ENCODE measurements around the gene ADAMTS16. TPM values are rescaled to one million over a fixed set of nuclear protein-coding genes. Genes with fewer than 3 reads are reported as not detected.

Gene ADAMTS16
- total RNA-seq, 1 donor from 2014 or later: 4.1 TPM

DNA sequence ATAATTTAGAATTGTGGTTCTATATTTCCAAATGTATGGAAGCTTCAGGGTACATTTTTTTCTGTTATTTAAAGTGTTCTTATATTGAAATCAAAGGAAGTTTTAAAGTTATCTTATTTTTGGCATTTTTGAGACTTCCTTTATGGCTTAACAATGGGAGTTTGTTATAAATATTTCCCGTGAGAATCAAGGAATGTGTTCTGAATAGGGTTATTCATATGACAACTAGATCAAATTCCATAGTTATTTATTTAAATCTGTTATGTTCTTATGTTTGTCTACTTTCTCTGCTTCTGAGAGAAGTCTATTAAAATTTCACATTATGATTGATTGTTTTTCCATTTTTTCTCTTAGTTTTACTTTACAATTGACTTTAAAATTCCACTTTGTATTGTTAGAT is 135.1 kb downstream of the ADAMTS16 start:
- no peaks in the 10 kb centered on the region for H3K9me3 Mint-ChIP-seq
- no peak overlapping the region for H3K27ac ChIP-seq
- H3K79me2 ChIP-seq (ENCODE audit: low read depth): no peaks in the 10 kb centered on the region
- H2AFZ ChIP-seq (replicated peaks): no peak overlapping the region
- peaks cover 49% of the 10 kb centered on the region for H3K4me1 Mint-ChIP-seq
- H3F3A ChIP-seq (ENCODE audit: low read depth): peaks cover 9% of the 10 kb centered on the region
- no peak overlapping the region for H3K4me2 ChIP-seq
- no peak for TF ChIP-seq EZH2phosphoT487 (IDR thresholded peaks at IDR 0.05)
- TF ChIP-seq, protein P1, sequence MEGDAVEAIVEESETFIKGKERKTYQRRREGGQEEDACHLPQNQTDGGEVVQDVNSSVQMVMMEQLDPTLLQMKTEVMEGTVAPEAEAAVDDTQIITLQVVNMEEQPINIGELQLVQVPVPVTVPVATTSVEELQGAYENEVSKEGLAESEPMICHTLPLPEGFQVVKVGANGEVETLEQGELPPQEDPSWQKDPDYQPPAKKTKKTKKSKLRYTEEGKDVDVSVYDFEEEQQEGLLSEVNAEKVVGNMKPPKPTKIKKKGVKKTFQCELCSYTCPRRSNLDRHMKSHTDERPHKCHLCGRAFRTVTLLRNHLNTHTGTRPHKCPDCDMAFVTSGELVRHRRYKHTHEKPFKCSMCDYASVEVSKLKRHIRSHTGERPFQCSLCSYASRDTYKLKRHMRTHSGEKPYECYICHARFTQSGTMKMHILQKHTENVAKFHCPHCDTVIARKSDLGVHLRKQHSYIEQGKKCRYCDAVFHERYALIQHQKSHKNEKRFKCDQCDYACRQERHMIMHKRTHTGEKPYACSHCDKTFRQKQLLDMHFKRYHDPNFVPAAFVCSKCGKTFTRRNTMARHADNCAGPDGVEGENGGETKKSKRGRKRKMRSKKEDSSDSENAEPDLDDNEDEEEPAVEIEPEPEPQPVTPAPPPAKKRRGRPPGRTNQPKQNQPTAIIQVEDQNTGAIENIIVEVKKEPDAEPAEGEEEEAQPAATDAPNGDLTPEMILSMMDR (IDR thresholded peaks at IDR 0.05): no peak
- TF ChIP-seq EZH2 (IDR thresholded peaks at IDR 0.05): no peak
- peaks cover 24% of the 10 kb centered on the region for H3K4me1 ChIP-seq
- no peaks in the 10 kb centered on the region for H3K27me3 ChIP-seq
- H3K27ac Mint-ChIP-seq: no peak overlapping the region
- no peak overlapping the region for H3K9ac ChIP-seq
- H3K4me3 Mint-ChIP-seq: no peak overlapping the region
- H4K20me1 ChIP-seq (ENCODE audit: low read depth): no peaks in the 10 kb centered on the region
- H3K27me3 Mint-ChIP-seq (ENCODE audit: insufficient read depth, low read depth): peaks cover 2% of the 10 kb centered on the region
- no peaks in the 10 kb centered on the region for H3K36me3 Mint-ChIP-seq
- no peak for DNase-seq (ENCODE audit: low spot score)
- no peaks in the 10 kb centered on the region for H3K9me3 ChIP-seq (ENCODE audit: low read depth)
- H3K36me3 ChIP-seq: no peaks in the 10 kb centered on the region
- H3K4me3 ChIP-seq: no peak overlapping the region

DNA sequence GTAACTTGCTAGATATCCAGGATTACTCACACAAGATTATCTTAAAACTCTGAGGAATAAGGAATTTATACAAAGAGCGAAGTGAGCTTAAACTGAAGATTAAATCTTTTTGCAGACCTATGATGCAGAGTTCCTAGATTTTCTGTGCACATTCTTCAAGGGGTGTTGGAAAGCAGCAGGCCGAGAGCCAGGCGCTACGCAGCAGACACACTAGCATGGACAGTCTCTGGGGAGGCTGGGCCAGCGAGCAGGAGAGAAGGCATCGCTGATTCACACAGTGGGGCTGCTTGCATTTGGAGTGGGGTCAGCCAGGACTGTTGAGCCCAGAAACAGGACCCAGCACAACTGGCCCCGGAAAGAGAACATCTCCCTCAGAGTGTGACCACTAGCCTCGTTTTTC is 136.3 kb downstream of the ADAMTS16 start:
- H3K27me3 Mint-ChIP-seq (ENCODE audit: insufficient read depth, low read depth): no peaks in the 10 kb centered on the region
- no peak overlapping the region for H3K27ac ChIP-seq
- no peak overlapping the region for H3K27ac Mint-ChIP-seq
- no peaks in the 10 kb centered on the region for H4K20me1 ChIP-seq (ENCODE audit: low read depth)
- H3K4me1 ChIP-seq: peaks cover 22% of the 10 kb centered on the region
- no peaks in the 10 kb centered on the region for H3K36me3 ChIP-seq
- TF ChIP-seq EZH2 (IDR thresholded peaks at IDR 0.05) (no peak), EZH2phosphoT487 (IDR thresholded peaks at IDR 0.05) (no peak)
- TF ChIP-seq, protein P1 (IDR thresholded peaks at IDR 0.05): no peak
- no peak overlapping the region for H2AFZ ChIP-seq (replicated peaks)
- H3K9ac ChIP-seq: no peak overlapping the region
- peaks cover 37% of the 10 kb centered on the region for H3K4me1 Mint-ChIP-seq
- no peaks in the 10 kb centered on the region for H3K9me3 ChIP-seq (ENCODE audit: low read depth)
- H3K36me3 Mint-ChIP-seq: no peaks in the 10 kb centered on the region
- H3K27me3 ChIP-seq: no peaks in the 10 kb centered on the region
- H3K79me2 ChIP-seq (ENCODE audit: low read depth): no peaks in the 10 kb centered on the region
- no peaks in the 10 kb centered on the region for H3K9me3 Mint-ChIP-seq
- no peak overlapping the region for H3K4me3 ChIP-seq
- H3K4me3 Mint-ChIP-seq: no peak overlapping the region
- DNase-seq (ENCODE audit: low spot score): no peak
- H3F3A ChIP-seq (ENCODE audit: low read depth): peaks cover 7% of the 10 kb centered on the region
- H3K4me2 ChIP-seq: no peak overlapping the region

DNA sequence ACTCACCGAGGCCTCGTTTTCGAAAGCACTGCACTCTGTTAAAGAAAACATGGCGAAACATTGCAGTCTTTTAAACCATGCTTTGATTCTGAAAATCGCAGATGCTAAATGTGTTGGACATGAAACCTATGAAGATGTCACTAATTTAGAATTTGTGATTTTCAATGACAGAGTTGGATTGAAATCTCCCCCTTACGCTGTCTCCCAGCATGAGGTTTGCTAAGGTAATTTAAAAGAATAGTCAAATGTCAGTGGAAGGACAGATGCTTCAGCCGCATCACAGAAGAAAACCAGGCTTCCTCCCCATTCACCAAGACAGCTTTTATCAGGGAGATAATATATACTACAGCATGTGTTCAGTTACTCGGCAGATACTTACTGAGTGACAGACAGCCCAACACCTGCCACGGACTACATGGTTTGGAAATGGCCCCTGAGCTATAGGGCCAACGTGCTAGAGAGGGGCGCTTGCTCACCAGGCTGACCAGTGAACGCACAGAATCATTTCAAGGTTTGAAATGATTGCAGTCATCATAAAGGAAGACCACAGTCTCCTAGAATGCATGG is 136.9 kb downstream of the ADAMTS16 start:
- H3K4me3 ChIP-seq: no peak overlapping the region
- H3K9me3 Mint-ChIP-seq: no peaks in the 10 kb centered on the region
- no peaks in the 10 kb centered on the region for H3K36me3 ChIP-seq
- no peaks in the 10 kb centered on the region for H3K9me3 ChIP-seq (ENCODE audit: low read depth)
- H3K4me1 Mint-ChIP-seq: peaks cover 31% of the 10 kb centered on the region
- no peak for DNase-seq (ENCODE audit: low spot score)
- no peak overlapping the region for H3K27ac ChIP-seq
- H3K9ac ChIP-seq: no peak overlapping the region
- peaks cover 16% of the 10 kb centered on the region for H3K4me1 ChIP-seq
- H3K4me2 ChIP-seq: no peak overlapping the region
- H3K27ac Mint-ChIP-seq: peak overlapping the region; percentile 28
- no peak overlapping the region for H3K4me3 Mint-ChIP-seq
- H4K20me1 ChIP-seq (ENCODE audit: low read depth): no peaks in the 10 kb centered on the region
- H3K27me3 Mint-ChIP-seq (ENCODE audit: insufficient read depth, low read depth): no peaks in the 10 kb centered on the region
- TF ChIP-seq EZH2phosphoT487 (IDR thresholded peaks at IDR 0.05): no peak
- peaks cover under 1% of the 10 kb centered on the region for H3F3A ChIP-seq (ENCODE audit: low read depth)
- no peaks in the 10 kb centered on the region for H3K27me3 ChIP-seq
- H3K79me2 ChIP-seq (ENCODE audit: low read depth): no peaks in the 10 kb centered on the region
- no peaks in the 10 kb centered on the region for H3K36me3 Mint-ChIP-seq
- no peak overlapping the region for H2AFZ ChIP-seq (replicated peaks)

DNA sequence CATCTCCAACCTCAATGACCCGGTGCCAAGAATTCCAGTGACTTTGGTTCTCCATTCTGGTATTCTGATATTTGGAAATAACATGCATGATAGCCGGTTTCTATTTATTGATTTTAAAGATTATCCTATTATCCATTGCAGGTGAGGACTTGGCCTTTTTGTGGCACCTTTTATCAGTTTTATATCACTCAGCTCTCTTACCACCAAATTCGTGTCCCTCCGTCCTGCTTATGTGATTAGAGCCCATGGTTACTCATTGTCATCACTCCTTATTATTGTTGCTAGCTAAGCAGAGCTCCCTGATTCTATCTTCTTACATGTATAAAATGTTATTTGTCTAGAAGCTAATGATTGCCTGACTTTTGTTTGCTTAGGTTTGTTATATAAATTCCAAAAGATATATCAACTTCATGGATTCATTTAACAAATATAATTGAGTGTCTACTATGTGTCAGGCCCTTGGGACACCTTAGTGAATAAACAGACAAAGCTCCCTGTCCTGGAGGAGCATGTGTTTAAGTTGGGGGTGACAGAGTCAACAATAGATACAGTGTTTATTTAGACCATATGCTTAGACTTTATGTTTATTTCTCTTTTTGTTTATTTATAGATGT is 138.2 kb downstream of the ADAMTS16 start:
- Histone ChIP-seq H3K27ac (no peak overlapping the region), H4K20me1 (ENCODE audit: low read depth) (no peaks in the 10 kb centered on the region), H3K36me3 (no peaks in the 10 kb centered on the region), H3K9me3 (ENCODE audit: low read depth) (no peaks in the 10 kb centered on the region), H3K9ac (no peak overlapping the region), H3K79me2 (ENCODE audit: low read depth) (no peaks in the 10 kb centered on the region), H3K4me2 (no peak overlapping the region), H3K4me1 (peaks cover 11% of the 10 kb centered on the region), H3F3A (ENCODE audit: low read depth) (no peaks in the 10 kb centered on the region), H2AFZ (replicated peaks) (no peak overlapping the region), H3K27me3 (no peaks in the 10 kb centered on the region), H3K4me3 (no peak overlapping the region)
- no peak for DNase-seq (ENCODE audit: low spot score)
- Mint-ChIP-seq H3K4me3 (no peak overlapping the region), H3K9me3 (peaks cover 4% of the 10 kb centered on the region), H3K4me1 (peaks cover 20% of the 10 kb centered on the region), H3K27me3 (ENCODE audit: insufficient read depth, low read depth) (no peaks in the 10 kb centered on the region), H3K27ac (no peak overlapping the region), H3K36me3 (no peaks in the 10 kb centered on the region)
- no peak for TF ChIP-seq EZH2phosphoT487 (IDR thresholded peaks at IDR 0.05)

Data from neural progenitor cell (in vitro differentiated cells).